Ovary (tissue), 9 donors: ENCODE results near the gene KIF4A. TPM values are rescaled to one million over a fixed set of nuclear protein-coding genes. Genes with fewer than 3 reads are reported as not detected.

Experiments used
- DNase-seq, 5 donors: peaks; one replicate each; pipeline ENCODE4 v3.0.0-alpha.2; 2019 to 2020
- H3K27ac ChIP-seq, 2 donors: fragments of 200-600 bp; one replicate each; pipeline versions ENCODE4 v1.5.1 to v1.8.0; 2019 to 2022
- H3K27me3 ChIP-seq: fragments of 200-600 bp; one replicate; pipeline ENCODE4 v1.8.0; 2022
- H3K36me3 ChIP-seq: fragments of 200-600 bp; sonication (generic); one replicate; pipeline ENCODE4 v1.5.1; 2019
- H3K4me1 ChIP-seq: one replicate; pipeline ENCODE4 v1.8.1; 2013; ENCODE audit warnings: mild to moderate bottlenecking, moderate library complexity; ENCODE audit not compliant: insufficient read depth
- H3K4me3 ChIP-seq: fragments of 200-600 bp; sonication (generic); one replicate; pipeline ENCODE4 v1.5.1; 2017
- H3K9me3 ChIP-seq, 2 donors: fragments of 200-600 bp in 1 of 2; sonication (generic) in 1 of 2; one replicate each; pipeline versions ENCODE4 v1.5.1 to v1.8.1; 2013 to 2019; ENCODE audit warnings: mild to moderate bottlenecking in 1 of 2, moderate library complexity in 1 of 2
- CTCF ChIP-seq, 3 donors: fragments of 450-650 bp in 2 of 3; fragments of 200-600 bp in 1 of 3; IDR thresholded peaks; one replicate each; pipeline versions ENCODE4 v1.5.1 to v1.8.0; 2016 to 2022; ENCODE audit warnings: antibody characterized with exemption in 3 of 3, mild to moderate bottlenecking in 1 of 3
- EP300 ChIP-seq: sonication (generic); formaldehyde crosslinking; IDR thresholded peaks from one replicate; pipeline ENCODE4 v1.6.1; 2017; ENCODE audit warnings: antibody characterized with exemption
- POLR2A ChIP-seq: fragments of 450-650 bp; IDR thresholded peaks from one replicate; pipeline ENCODE4 v1.6.1; 2017; ENCODE audit warnings: antibody characterized with exemption, mild to moderate bottlenecking, moderate library complexity
- WGBS, 3 donors: extraction: QIAGEN DNeasy Blood & Tissue Kit in 1 of 3; methylation state at CpG; one replicate each; pipeline versions ENCODE4 v1.1.5 to v1.1.7; 2013 to 2017; 5-methylcytosine and 5-hydroxymethylcytosine counted together
- intact Hi-C, 4 donors: fragments of 100-400 bp; cut with DNase I; formaldehyde crosslinking; loops; one replicate each; pipeline versions ENCODE4 v1.11.0 to v1.15.1; 2022 to 2023
- polyA plus RNA-seq, 2 donors: library from polyadenylated mRNA; stranded (reverse); fragments of 200-250 nt in 1 of 2; fragments of 350-450 nt in 1 of 2; fragmentation: Illumina TruSeq in 1 of 2; extraction: RNeasy Lipid Tissue Mini Kit (QIAGEN cat#74804) in 1 of 2; gene quantifications; one replicate each; pipeline ENCODE4 v1.2.3, GENCODE V29; 2013 to 2014
- small RNA-seq: library from RNA; depleted of rRNA; stranded (forward); fragments of <200 nt; gene quantifications from one replicate; pipeline ENCODE3, GENCODE V24; 2016
- total RNA-seq, 7 donors: library from RNA; depleted of rRNA in 2 of 7; stranded (reverse); fragments of >200 nt in 2 of 7; fragmentation: NEBNext Ultra II Directional in 3 of 7; extraction: Animal tissue kit (Norgen Biotek cat#: 25700) in 3 of 7; gene quantifications; one replicate each; pipeline versions ENCODE4 v1.1.0 to v1.2.4, GENCODE V29; 2016 to 2023
- donor health status: DM: no; HTN: no; CAD: no; lungs with moderate emphysema.
- donor health status: DM: no; HTN: no; CAD: no.
- donor health status: Bipolar disorder and iron deficiency.
- donor health status: DM: yes; HTN: yes; CAD: no.
- donor health status: DM: no; HTN: no; CAD: no.
- donor health status: DM: yes; HTN: yes; CAD: no.

KIF4A gene
- total and polyA plus RNA-seq, 9 donors = 0.10 to 0.90 (median 0.23) TPM

- Histone ChIP-seq H3K27me3 (no peaks in the 10 kb centered on the region), H3K4me1 (no peaks in the 10 kb centered on the region), H3K27ac (no peak overlapping the region), H3K36me3 (no peaks in the 10 kb centered on the region), H3K9me3 (no peaks in the 10 kb centered on the region), H3K4me3 (no peak overlapping the region)
- DNase-seq = no peak
- TF ChIP-seq CTCF (IDR thresholded peaks at IDR 0.05) = no peak
- no peak for TF ChIP-seq EP300
- TF ChIP-seq POLR2A = no peak
- 67 to 77% (median 75%) methylated on average over 1 of the region's 1 CpG for WGBS, 3 donors
- intact Hi-C loops = no loop called here
These were observed 178.8 kb downstream of the KIF4A start for GRCh38 chrX:70468709-70469108.

Small RNA genes lying within 50 kb of the gene (small RNA-seq; reads per million reads assigned to genes)
- gene RNA5SP507 (not detected), gene RNU4-81P (not detected), gene RNY4P23 (0.65 reads per million, percentile 33 among the genes with 10 or more reads in this experiment)

Other genes starting within 250 kb of the KIF4A start
- gene AWAT2, start 240.2 kb upstream of the KIF4A start, total RNA-seq = not detected
- gene AWAT2, start 240.2 kb upstream of the KIF4A start, polyA plus RNA-seq = under 1 TPM in 1 of 2 donors, not detected in 1; 0.10 TPM
- gene OTUD6A, start 227.6 kb upstream of the KIF4A start, total RNA-seq = not detected
- not detected for gene OTUD6A, start 227.6 kb upstream of the KIF4A start, polyA plus RNA-seq
- 100 to 1,000 TPM in 2 of 7 donors, 10 to 100 TPM in 5; 63.3 to 121 (median 95.7) TPM for gene IGBP1, start 156.7 kb upstream of the KIF4A start, total RNA-seq
- 100 to 1,000 TPM; 142 to 181 TPM for gene IGBP1, start 156.7 kb upstream of the KIF4A start, polyA plus RNA-seq
- gene DGAT2L6, start 112.6 kb upstream of the KIF4A start, total RNA-seq = not detected
- not detected for gene DGAT2L6, start 112.6 kb upstream of the KIF4A start, polyA plus RNA-seq
- gene AWAT1, start 55.4 kb upstream of the KIF4A start, total RNA-seq = not detected
- gene AWAT1, start 55.4 kb upstream of the KIF4A start, polyA plus RNA-seq = not detected
- under 1 TPM in 3 of 7 donors, not detected in 4; 0.45 to 0.57 (median 0.48) TPM for gene P2RY4, start 29.9 kb upstream of the KIF4A start, total RNA-seq
- gene P2RY4, start 29.9 kb upstream of the KIF4A start, polyA plus RNA-seq = under 1 TPM in 1 of 2 donors, not detected in 1; 0.10 TPM
- not detected for gene ARR3, start 21.8 kb upstream of the KIF4A start, total RNA-seq
- not detected for gene ARR3, start 21.8 kb upstream of the KIF4A start, polyA plus RNA-seq
- gene RAB41, start 7.9 kb upstream of the KIF4A start, total RNA-seq = not detected
- gene RAB41, start 7.9 kb upstream of the KIF4A start, polyA plus RNA-seq = not detected
- gene PDZD11, start 177 bp upstream of the KIF4A start, total RNA-seq = 10 to 100 TPM in 6 of 7 donors, 1 to 10 TPM in 1; 9.4 to 29.5 (median 25.1) TPM
- 10 to 100 TPM; 29.2 to 93.4 TPM for gene PDZD11, start 177 bp upstream of the KIF4A start, polyA plus RNA-seq
- gene GDPD2, start 133.2 kb downstream of the KIF4A start, total RNA-seq = not detected
- not detected for gene GDPD2, start 133.2 kb downstream of the KIF4A start, polyA plus RNA-seq
- 10 to 100 TPM; 17.2 to 35.7 (median 27.3) TPM for gene DLG3, start 154.7 kb downstream of the KIF4A start, total RNA-seq
- 10 to 100 TPM; 12.6 to 40.5 TPM for gene DLG3, start 154.7 kb downstream of the KIF4A start, polyA plus RNA-seq